Skeletal muscle tissue (tissue), 1 donor: ENCODE results near the gene INO80B. TPM values are rescaled to one million over a fixed set of nuclear protein-coding genes. Genes with fewer than 3 reads are reported as not detected.

Experiments
- total RNA-seq: library from RNA; depleted of rRNA; stranded (reverse); fragments of >200 nt; gene quantifications from one replicate; pipeline ENCODE4 v1.2.3, GENCODE V29; 2014

The INO80B gene
- total RNA-seq, 1 donor from 2014 or later: 12.5 TPM

Other genes with a start within 250 kb of the INO80B start
- gene SLC4A5, start 111.7 kb upstream of the INO80B start, total RNA-seq: 2.6 TPM
- gene DCTN1, start 74.8 kb upstream of the INO80B start, total RNA-seq: 73.6 TPM
- gene C2orf81, start 33.5 kb upstream of the INO80B start, total RNA-seq: 0.52 TPM
- 5.7 TPM for gene WDR54, start 33.4 kb upstream of the INO80B start, total RNA-seq
- 26.6 TPM for gene RTKN, start 13.2 kb upstream of the INO80B start, total RNA-seq
- 27.1 TPM for gene WBP1, start 3.4 kb downstream of the INO80B start, total RNA-seq
- 35.0 TPM for gene MOGS, start 10.3 kb downstream of the INO80B start, total RNA-seq
- gene MRPL53, start 17.6 kb downstream of the INO80B start, total RNA-seq: 25.1 TPM
- 30.3 TPM for gene CCDC142, start 27.9 kb downstream of the INO80B start, total RNA-seq
- gene TTC31, start 28.0 kb downstream of the INO80B start, total RNA-seq: 4.2 TPM
- gene LBX2, start 44.5 kb downstream of the INO80B start, total RNA-seq: not detected
- 6.8 TPM for gene PCGF1, start 52.6 kb downstream of the INO80B start, total RNA-seq
- not detected for gene TLX2, start 59.4 kb downstream of the INO80B start, total RNA-seq
- gene DQX1, start 71.1 kb downstream of the INO80B start, total RNA-seq: not detected
- gene AUP1, start 74.6 kb downstream of the INO80B start, total RNA-seq: 57.4 TPM
- gene HTRA2, start 74.8 kb downstream of the INO80B start, total RNA-seq: 42.3 TPM
- 8.4 TPM for gene LOXL3, start 98.9 kb downstream of the INO80B start, total RNA-seq
- gene DOK1, start 99.6 kb downstream of the INO80B start, total RNA-seq: 12.0 TPM
- not detected for gene M1AP, start 193.2 kb downstream of the INO80B start, total RNA-seq
- 1.6 TPM for gene SEMA4F, start 199.2 kb downstream of the INO80B start, total RNA-seq